ENCODE data around the gene PCDHB1.
A peak's percentile ranks its signal among the peaks of the same experiment; 100 is the strongest.

GRCh38 chr5:141040771-141041426 is 10.3 kb upstream of the PCDHB1 start:
- TF ChIP-seq POLR2A (IDR thresholded peaks at IDR 0.05) (no peak), CTCF (IDR thresholded peaks at IDR 0.05) (peak; percentile 32 to 52), POLR2AphosphoS5 (IDR thresholded peaks at IDR 0.05) (peak in 1 of 3 donors; percentile 21), EP300 (IDR thresholded peaks at IDR 0.05) (no peak)
